Liver (tissue), 9 donors: ENCODE data around the gene BTNL8. TPM values are rescaled to one million over a fixed set of nuclear protein-coding genes. Genes with fewer than 3 reads are reported as not detected.

Experiments used
- DNase-seq: peaks from one replicate; pipeline ENCODE4 v3.0.0-alpha.2; 2017; ENCODE audit warnings: low spot score
- H3K27ac ChIP-seq, 2 donors: one replicate each; pipeline ENCODE4 v1.7.0; 2013; ENCODE audit warnings: inconsistent platforms in 2 of 2, low read length in 2 of 2, control low read depth in 1 of 2, low read depth in 1 of 2, mild to moderate bottlenecking in 1 of 2
- H3K27me3 ChIP-seq, 4 donors: one replicate each; pipeline versions ENCODE4 v1.6.1 to v1.7.0; 2013; ENCODE audit warnings: low read length in 3 of 4, inconsistent platforms in 1 of 4, mild to moderate bottlenecking in 1 of 4, moderate library complexity in 1 of 4; ENCODE audit not compliant: control insufficient read depth in 4 of 4, insufficient read depth in 4 of 4
- H3K36me3 ChIP-seq, 4 donors: one replicate each; pipeline versions ENCODE4 v1.6.1 to v1.7.0; 2013; ENCODE audit warnings: low read length in 3 of 4, mild to moderate bottlenecking in 3 of 4, low read depth in 1 of 4, moderate library complexity in 1 of 4; ENCODE audit not compliant: control insufficient read depth in 4 of 4, insufficient read depth in 3 of 4
- H3K4me1 ChIP-seq, 4 donors: one replicate each; pipeline versions ENCODE4 v1.6.1 to v1.7.0; 2013; ENCODE audit warnings: low read length in 3 of 4, mild to moderate bottlenecking in 3 of 4, moderate library complexity in 1 of 4; ENCODE audit not compliant: control insufficient read depth in 4 of 4, insufficient read depth in 4 of 4
- H3K4me3 ChIP-seq, 3 donors: one replicate each; pipeline versions ENCODE4 v1.6.1 to v1.7.0; 2013; ENCODE audit warnings: low read length in 3 of 3, control low read depth in 1 of 3, low read depth in 1 of 3, mild to moderate bottlenecking in 1 of 3
- H3K9ac ChIP-seq, 2 donors: one replicate each; pipeline ENCODE4 v1.7.0; 2013; ENCODE audit warnings: low read length in 2 of 2, mild to moderate bottlenecking in 2 of 2, moderate library complexity in 2 of 2, control low read depth in 1 of 2, low read depth in 1 of 2
- H3K9me3 ChIP-seq, 4 donors: one replicate each; pipeline versions ENCODE4 v1.6.1 to v1.7.0; 2013; ENCODE audit warnings: low read length in 3 of 4; ENCODE audit not compliant: control insufficient read depth in 4 of 4
- FOXA2 ChIP-seq: IDR thresholded peaks from 2 replicates; pipeline ENCODE4 v1.6.1; 2016; ENCODE audit warnings: antibody characterized with exemption
- GABPA ChIP-seq, 2 donors: IDR thresholded peaks in 1 of 2; conservative IDR thresholded peaks in 1 of 2; 2 replicates each; pipeline ENCODE4 v1.6.1; 2016; ENCODE audit warnings: antibody characterized with exemption in 2 of 2, mild to moderate bottlenecking in 1 of 2, moderate library complexity in 1 of 2
- HNF4A ChIP-seq, 2 donors: conservative IDR thresholded peaks; 2 replicates each; pipeline ENCODE4 v1.6.1; 2016; ENCODE audit warnings: antibody characterized with exemption in 2 of 2, mild to moderate bottlenecking in 2 of 2
- HNF4G ChIP-seq: IDR thresholded peaks from 2 replicates; pipeline ENCODE4 v1.6.1; 2016; ENCODE audit warnings: antibody characterized with exemption
- NR2F2 ChIP-seq: IDR thresholded peaks from 2 replicates; pipeline ENCODE4 v1.6.1; 2016; ENCODE audit warnings: antibody characterized with exemption
- RAD21 ChIP-seq, 2 donors: IDR thresholded peaks; 2 replicates each; pipeline ENCODE4 v1.6.1; 2016; ENCODE audit warnings: antibody characterized with exemption in 2 of 2, mild to moderate bottlenecking in 2 of 2
- RXRA ChIP-seq, 2 donors: IDR thresholded peaks; 2 replicates each; pipeline ENCODE4 v1.6.1; 2017 to 2018; ENCODE audit warnings: antibody characterized with exemption in 2 of 2, mild to moderate bottlenecking in 1 of 2
- YY1 ChIP-seq: IDR thresholded peaks from 2 replicates; pipeline ENCODE4 v1.6.1; 2016; ENCODE audit warnings: antibody characterized with exemption, mild to moderate bottlenecking
- WGBS: extraction: QIAGEN DNeasy Blood & Tissue Kit; methylation state at CpG from one replicate; pipeline ENCODE4 v1.1.7; 2013; 5-methylcytosine and 5-hydroxymethylcytosine counted together
- polyA plus RNA-seq, 2 donors: library from polyadenylated mRNA; stranded (reverse) in 1 of 2; unstranded in 1 of 2; fragments of 200-250 nt in 1 of 2; fragments of >200 nt in 1 of 2; fragmentation: Nextera tagmentation in 1 of 2; extraction: Ambion mirVana in 1 of 2; gene quantifications; one replicate each; pipeline versions ENCODE4 v1.2.1 to v1.2.3, GENCODE V29; 2013 to 2015
- total RNA-seq, 2 donors: library from RNA; depleted of rRNA; stranded (reverse); fragments of >200 nt; gene quantifications; one replicate each; pipeline ENCODE4 v1.2.3, GENCODE V29; 2014
- TF ChIP-seq, protein P1 (sequence below): IDR thresholded peaks from 2 replicates; pipeline ENCODE4 v1.6.1; 2016; ENCODE audit warnings: antibody characterized with exemption
- TF ChIP-seq, protein P2 (sequence below): IDR thresholded peaks from 2 replicates; pipeline ENCODE4 v1.6.1; 2016; ENCODE audit warnings: antibody characterized with exemption
- TF ChIP-seq, protein P3 (sequence below): IDR thresholded peaks from 2 replicates; pipeline ENCODE4 v1.6.1; 2016; ENCODE audit warnings: antibody characterized with exemption
- TF ChIP-seq, protein P4 (sequence below): fragments of 150-350 bp; IDR thresholded peaks from 2 replicates; pipeline ENCODE4 v1.5.1; 2017; ENCODE audit warnings: improper control_type of control experiment, low read depth, low read length; ENCODE audit not compliant: missing input control
- TF ChIP-seq, protein P5 (sequence below): IDR thresholded peaks from 2 replicates; pipeline ENCODE4 v1.6.1; 2016; ENCODE audit warnings: antibody characterized with exemption, mild to moderate bottlenecking
- donor health status: healthy.
- donor health status: healthy.
- donor health status: healthy.
- donor health status: healthy.
- donor health status: healthy.

Gene BTNL8
- total and polyA plus RNA-seq, 4 donors = 0.14 to 0.67 (median 0.56) TPM

DNA sequence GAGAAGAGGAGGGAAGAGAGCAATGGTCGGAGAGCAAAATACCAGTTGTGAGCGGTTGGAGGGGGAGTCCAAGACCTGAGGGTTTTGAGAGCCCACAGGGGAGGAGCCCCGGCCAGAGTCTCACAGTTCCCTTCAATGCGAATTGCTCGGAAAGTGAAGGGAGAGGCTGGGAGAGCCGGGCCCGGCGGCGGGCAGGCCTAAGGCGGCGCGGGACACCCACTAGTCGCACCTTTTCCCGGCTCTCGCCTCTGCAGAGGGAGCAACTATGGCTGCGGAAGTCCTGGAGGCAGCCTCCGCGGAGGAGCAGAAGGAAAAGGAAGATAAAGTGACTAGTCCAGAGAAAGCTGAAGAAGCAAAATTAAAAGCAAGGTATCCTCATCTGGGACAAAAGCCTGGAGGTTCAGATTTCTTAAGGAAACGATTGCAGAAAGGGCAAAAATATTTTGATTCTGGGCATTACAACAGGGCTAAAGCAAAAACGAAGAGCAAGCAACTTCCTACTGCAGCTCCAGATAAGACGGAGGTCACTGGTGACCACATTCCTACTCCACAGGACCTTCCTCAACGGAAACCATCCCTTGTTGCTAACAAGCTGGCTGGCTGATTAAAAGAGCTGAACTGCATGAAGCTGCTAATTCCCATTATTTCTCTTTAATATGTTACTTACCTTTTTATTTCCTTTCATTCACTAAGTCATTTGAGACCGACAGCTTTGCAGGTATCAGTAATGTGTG is 83.2 kb downstream of the BTNL8 start:
- Histone ChIP-seq H3K9me3 (peaks cover 0 to 3% (median 0%) of the 10 kb centered on the region in 4 donors), H3K27me3 (no peaks in the 10 kb centered on the region), H3K27ac (no peak overlapping the region), H3K36me3 (no peaks in the 10 kb centered on the region), H3K4me1 (no peaks in the 10 kb centered on the region), H3K4me3 (no peak overlapping the region), H3K9ac (no peak overlapping the region)
- 44% methylated on average over 23 of the region's 23 CpGs for WGBS
- no peak for DNase-seq
- TF ChIP-seq HNF4G (no peak), NR2F2 (peak; percentile 24), YY1 (peak; percentile 13), RAD21 (IDR thresholded peaks at IDR 0.05) (no peak), FOXA2 (no peak)
- TF ChIP-seq, protein P1, sequence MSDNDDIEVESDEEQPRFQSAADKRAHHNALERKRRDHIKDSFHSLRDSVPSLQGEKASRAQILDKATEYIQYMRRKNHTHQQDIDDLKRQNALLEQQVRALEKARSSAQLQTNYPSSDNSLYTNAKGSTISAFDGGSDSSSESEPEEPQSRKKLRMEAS = no peak

DNA sequence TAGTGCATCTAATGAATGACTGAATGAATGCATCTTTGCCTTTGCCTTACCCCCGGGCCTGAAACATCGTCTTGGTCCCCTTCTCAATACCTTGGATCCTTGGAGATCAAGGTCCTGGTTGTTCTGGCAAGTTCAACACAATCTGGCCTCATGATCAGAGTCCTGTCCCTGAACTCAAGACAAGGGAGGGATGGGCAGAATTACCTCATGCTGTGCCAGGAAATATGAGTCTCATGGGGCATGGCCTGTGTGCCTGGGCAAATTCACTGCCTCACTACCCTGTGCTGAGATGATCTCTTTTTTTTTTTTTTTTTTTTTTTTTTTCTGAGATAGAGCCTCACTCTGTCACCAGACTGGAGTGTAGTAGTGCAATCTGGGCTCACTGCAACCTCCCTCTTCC is 89.1 kb downstream of the BTNL8 start:
- DNase-seq = no peak
- peaks cover 0 to 3% (median 0%) of the 10 kb centered on the region in 4 donors for H3K9me3 ChIP-seq
- H3K4me3 ChIP-seq = no peak overlapping the region
- no peaks in the 10 kb centered on the region for H3K36me3 ChIP-seq
- no peak overlapping the region for H3K9ac ChIP-seq
- 57% methylated on average over 2 of the region's 2 CpGs for WGBS
- H3K27me3 ChIP-seq = peaks cover 0 to 9% (median 0%) of the 10 kb centered on the region in 4 donors
- no peaks in the 10 kb centered on the region for H3K4me1 ChIP-seq
- H3K27ac ChIP-seq = no peak overlapping the region
- TF ChIP-seq GABPA (IDR thresholded peaks at IDR 0.05 in 1 of 2, conservative IDR thresholded peaks at IDR 0.05 in 1 of 2) (no peak), YY1 (no peak), HNF4A (conservative IDR thresholded peaks at IDR 0.05) (no peak), HNF4G (no peak), RXRA (IDR thresholded peaks at IDR 0.05) (no peak)
- TF ChIP-seq, protein P2, sequence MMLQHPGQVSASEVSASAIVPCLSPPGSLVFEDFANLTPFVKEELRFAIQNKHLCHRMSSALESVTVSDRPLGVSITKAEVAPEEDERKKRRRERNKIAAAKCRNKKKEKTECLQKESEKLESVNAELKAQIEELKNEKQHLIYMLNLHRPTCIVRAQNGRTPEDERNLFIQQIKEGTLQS = no peak
- TF ChIP-seq, protein P1 = no peak
- TF ChIP-seq, protein P3, sequence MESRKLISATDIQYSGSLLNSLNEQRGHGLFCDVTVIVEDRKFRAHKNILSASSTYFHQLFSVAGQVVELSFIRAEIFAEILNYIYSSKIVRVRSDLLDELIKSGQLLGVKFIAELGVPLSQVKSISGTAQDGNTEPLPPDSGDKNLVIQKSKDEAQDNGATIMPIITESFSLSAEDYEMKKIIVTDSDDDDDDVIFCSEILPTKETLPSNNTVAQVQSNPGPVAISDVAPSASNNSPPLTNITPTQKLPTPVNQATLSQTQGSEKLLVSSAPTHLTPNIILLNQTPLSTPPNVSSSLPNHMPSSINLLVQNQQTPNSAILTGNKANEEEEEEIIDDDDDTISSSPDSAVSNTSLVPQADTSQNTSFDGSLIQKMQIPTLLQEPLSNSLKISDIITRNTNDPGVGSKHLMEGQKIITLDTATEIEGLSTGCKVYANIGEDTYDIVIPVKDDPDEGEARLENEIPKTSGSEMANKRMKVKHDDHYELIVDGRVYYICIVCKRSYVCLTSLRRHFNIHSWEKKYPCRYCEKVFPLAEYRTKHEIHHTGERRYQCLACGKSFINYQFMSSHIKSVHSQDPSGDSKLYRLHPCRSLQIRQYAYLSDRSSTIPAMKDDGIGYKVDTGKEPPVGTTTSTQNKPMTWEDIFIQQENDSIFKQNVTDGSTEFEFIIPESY = no peak
- TF ChIP-seq, protein P4, sequence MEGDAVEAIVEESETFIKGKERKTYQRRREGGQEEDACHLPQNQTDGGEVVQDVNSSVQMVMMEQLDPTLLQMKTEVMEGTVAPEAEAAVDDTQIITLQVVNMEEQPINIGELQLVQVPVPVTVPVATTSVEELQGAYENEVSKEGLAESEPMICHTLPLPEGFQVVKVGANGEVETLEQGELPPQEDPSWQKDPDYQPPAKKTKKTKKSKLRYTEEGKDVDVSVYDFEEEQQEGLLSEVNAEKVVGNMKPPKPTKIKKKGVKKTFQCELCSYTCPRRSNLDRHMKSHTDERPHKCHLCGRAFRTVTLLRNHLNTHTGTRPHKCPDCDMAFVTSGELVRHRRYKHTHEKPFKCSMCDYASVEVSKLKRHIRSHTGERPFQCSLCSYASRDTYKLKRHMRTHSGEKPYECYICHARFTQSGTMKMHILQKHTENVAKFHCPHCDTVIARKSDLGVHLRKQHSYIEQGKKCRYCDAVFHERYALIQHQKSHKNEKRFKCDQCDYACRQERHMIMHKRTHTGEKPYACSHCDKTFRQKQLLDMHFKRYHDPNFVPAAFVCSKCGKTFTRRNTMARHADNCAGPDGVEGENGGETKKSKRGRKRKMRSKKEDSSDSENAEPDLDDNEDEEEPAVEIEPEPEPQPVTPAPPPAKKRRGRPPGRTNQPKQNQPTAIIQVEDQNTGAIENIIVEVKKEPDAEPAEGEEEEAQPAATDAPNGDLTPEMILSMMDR = no peak
- TF ChIP-seq, protein P5, sequence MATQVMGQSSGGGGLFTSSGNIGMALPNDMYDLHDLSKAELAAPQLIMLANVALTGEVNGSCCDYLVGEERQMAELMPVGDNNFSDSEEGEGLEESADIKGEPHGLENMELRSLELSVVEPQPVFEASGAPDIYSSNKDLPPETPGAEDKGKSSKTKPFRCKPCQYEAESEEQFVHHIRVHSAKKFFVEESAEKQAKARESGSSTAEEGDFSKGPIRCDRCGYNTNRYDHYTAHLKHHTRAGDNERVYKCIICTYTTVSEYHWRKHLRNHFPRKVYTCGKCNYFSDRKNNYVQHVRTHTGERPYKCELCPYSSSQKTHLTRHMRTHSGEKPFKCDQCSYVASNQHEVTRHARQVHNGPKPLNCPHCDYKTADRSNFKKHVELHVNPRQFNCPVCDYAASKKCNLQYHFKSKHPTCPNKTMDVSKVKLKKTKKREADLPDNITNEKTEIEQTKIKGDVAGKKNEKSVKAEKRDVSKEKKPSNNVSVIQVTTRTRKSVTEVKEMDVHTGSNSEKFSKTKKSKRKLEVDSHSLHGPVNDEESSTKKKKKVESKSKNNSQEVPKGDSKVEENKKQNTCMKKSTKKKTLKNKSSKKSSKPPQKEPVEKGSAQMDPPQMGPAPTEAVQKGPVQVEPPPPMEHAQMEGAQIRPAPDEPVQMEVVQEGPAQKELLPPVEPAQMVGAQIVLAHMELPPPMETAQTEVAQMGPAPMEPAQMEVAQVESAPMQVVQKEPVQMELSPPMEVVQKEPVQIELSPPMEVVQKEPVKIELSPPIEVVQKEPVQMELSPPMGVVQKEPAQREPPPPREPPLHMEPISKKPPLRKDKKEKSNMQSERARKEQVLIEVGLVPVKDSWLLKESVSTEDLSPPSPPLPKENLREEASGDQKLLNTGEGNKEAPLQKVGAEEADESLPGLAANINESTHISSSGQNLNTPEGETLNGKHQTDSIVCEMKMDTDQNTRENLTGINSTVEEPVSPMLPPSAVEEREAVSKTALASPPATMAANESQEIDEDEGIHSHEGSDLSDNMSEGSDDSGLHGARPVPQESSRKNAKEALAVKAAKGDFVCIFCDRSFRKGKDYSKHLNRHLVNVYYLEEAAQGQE = no peak
